DOHH2 (cell line): ENCODE data around the gene PROM1.

Experiments used
- CTCF ChIP-seq: fragments of 200-600 bp; sonication (generic); IDR thresholded peaks from one replicate; pipeline ENCODE4 v1.5.1; 2014; ENCODE audit warnings: antibody characterized with exemption, mild to moderate bottlenecking, low read depth, low read length; ENCODE audit not compliant: poor library complexity, severe bottlenecking
- EZH2phosphoT487 ChIP-seq: fragments of 200-600 bp; sonication (generic); IDR thresholded peaks from 2 replicates; pipeline ENCODE4 v1.6.1; 2017; ENCODE audit warnings: borderline replicate concordance, mild to moderate bottlenecking, antibody characterized with exemption, low read length, moderate library complexity, mixed read lengths

GRCh38 chr4:16089156-16089555, 5.3 kb upstream of the PROM1 start:
- TF ChIP-seq CTCF (no peak), EZH2phosphoT487 (no peak)
